HG03159 (cell line): Measurements from ENCODE around the gene SCGB3A2.
"Not testable (repeated sequence)": the region's sequence is repeated elsewhere in the genome, so short reads cannot be mapped to it uniquely, and the experiment has no call there.

ENCODE experiments used
- ATAC-seq: cut with Tn5 transposase; IDR thresholded peaks from one replicate; pipeline ENCODE4 v1.9.1; 2021; ENCODE audit warnings: mild to moderate bottlenecking, moderate library complexity; ENCODE audit not compliant: unreplicated experiment

SCGB3A2 gene

GRCh38 chr5:147860641-147861025 is 17.9 kb upstream of the SCGB3A2 start:
- ATAC-seq, result no peak

GRCh38 chr5:147863454-147864158 is 14.9 kb upstream of the SCGB3A2 start:
- ATAC-seq, result no peak

- no peak for ATAC-seq
Observed at GRCh38 chr5:147869112-147869511, 9.4 kb upstream of the SCGB3A2 start.

- not testable (repeated sequence) for ATAC-seq
Observed at GRCh38 chr5:147869892-147870291, 8.6 kb upstream of the SCGB3A2 start.

GRCh38 chr5:147871980-147872549 is 6.4 kb upstream of the SCGB3A2 start:
- ATAC-seq, result not testable (repeated sequence)

GRCh38 chr5:147872744-147873435 is 5.6 kb upstream of the SCGB3A2 start:
- ATAC-seq, result not testable (repeated sequence)

GRCh38 chr5:147874118-147874875 is 4.2 kb upstream of the SCGB3A2 start:
- not testable (repeated sequence) for ATAC-seq

- ATAC-seq, result no peak
Observed at GRCh38 chr5:147874910-147875367, 3.6 kb upstream of the SCGB3A2 start.

GRCh38 chr5:147876141-147876540 is 2.4 kb upstream of the SCGB3A2 start:
- ATAC-seq, result no peak

- no peak for ATAC-seq
Observed at GRCh38 chr5:147876626-147877025, 1.9 kb upstream of the SCGB3A2 start.

GRCh38 chr5:147879784-147880183 is 1.3 kb downstream of the SCGB3A2 start:
- ATAC-seq, result no peak

GRCh38 chr5:147880487-147880886 is 2.0 kb downstream of the SCGB3A2 start:
- ATAC-seq, result no peak

GRCh38 chr5:147882586-147883313 is 4.2 kb downstream of the SCGB3A2 start:
- no peak for ATAC-seq

- ATAC-seq, result no peak
Observed at GRCh38 chr5:147887026-147887627, 8.6 kb downstream of the SCGB3A2 start.

- no peak for ATAC-seq
Observed at GRCh38 chr5:147887930-147888329, 9.4 kb downstream of the SCGB3A2 start.

- ATAC-seq, result no peak
Observed at GRCh38 chr5:147892696-147893296, 14.3 kb downstream of the SCGB3A2 start.

- no peak for ATAC-seq
Observed at GRCh38 chr5:147893820-147894219, 15.3 kb downstream of the SCGB3A2 start.

GRCh38 chr5:147895864-147896263 is 17.4 kb downstream of the SCGB3A2 start:
- no peak for ATAC-seq

GRCh38 chr5:147898875-147899401 is 20.4 kb downstream of the SCGB3A2 start:
- ATAC-seq, result no peak
